ENCODE results near the gene YIPF4.

- no peak for TF ChIP-seq CTCF (IDR thresholded peaks at IDR 0.05; ENCODE audit: low read depth, low read length)
- no peak for TF ChIP-seq MYC (IDR thresholded peaks at IDR 0.05; ENCODE audit: low read depth, low read length)
Observed at GRCh38 chr2:32342801-32343200, 65.1 kb downstream of the YIPF4 start.

Measured in NB4 (cell line).